GM12865 (cell line): ENCODE results near the gene CPEB1.
"Not testable (repeated sequence)": the region's sequence is repeated elsewhere in the genome, so short reads cannot be mapped to it uniquely, and the experiment has no call there.

Experiments
- DNase-seq: peaks from one replicate; pipeline ENCODE4 v3.0.0; 2010; ENCODE audit warnings: low read depth
- H3K4me3 ChIP-seq: 2 replicates; pipeline ENCODE4 v1.5.1; 2011; ENCODE audit warnings: mild to moderate bottlenecking, low read depth, low read length, control low read depth
- CTCF ChIP-seq: IDR thresholded peaks from 2 replicates; pipeline ENCODE4 v1.5.1; 2011; ENCODE audit warnings: low read length, control low read depth, low read depth, inconsistent platforms; ENCODE audit not compliant: insufficient read depth; ENCODE audit errors: missing control alignments

Gene CPEB1

DNA sequence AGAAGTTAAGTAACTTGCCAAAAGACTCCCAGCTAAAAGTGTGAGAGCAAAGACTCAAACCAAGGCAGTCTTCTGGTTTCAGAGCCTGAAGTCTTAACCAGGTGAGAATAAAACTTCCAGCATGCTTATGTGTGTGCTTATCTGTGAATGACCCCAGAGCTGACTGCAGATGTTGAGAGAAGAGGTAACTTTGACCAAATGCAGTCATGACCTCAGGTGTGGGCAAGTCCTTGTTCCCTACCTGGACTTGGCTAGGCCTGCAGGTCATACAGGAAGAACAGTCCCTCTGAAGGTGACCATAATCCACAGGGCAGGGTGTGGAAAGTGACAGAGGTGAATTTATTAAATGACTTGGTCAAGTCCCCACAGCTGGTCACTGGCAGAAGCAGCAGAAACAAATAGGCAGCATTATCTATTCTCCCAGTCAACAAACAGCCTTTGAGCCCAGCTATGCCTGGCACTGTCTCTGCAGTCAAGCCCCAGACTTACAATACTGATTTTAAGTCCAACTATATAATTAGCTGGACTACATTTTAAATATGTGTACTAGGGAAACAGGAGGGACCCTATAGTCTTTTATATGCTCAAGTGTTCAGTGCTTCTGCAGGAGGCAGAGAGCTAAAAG, 3.0 kb upstream of the CPEB1 start:
- no peak for DNase-seq
- no peak overlapping the region for H3K4me3 ChIP-seq
- no peak for TF ChIP-seq CTCF

- H3K4me3 ChIP-seq, result no peak overlapping the region
- peak; percentile 79 for DNase-seq
- TF ChIP-seq CTCF, result no peak
These were observed 2.2 kb upstream of the CPEB1 start for GRCh38 chr15:82649226-82649999.

- no peak for DNase-seq
- TF ChIP-seq CTCF, result no peak
- H3K4me3 ChIP-seq, result peak overlapping the region; percentile 52
These were observed 1.3 kb upstream of the CPEB1 start for GRCh38 chr15:82648257-82649103.

- H3K4me3 ChIP-seq, result peak overlapping the region; percentile 52
- DNase-seq, result peak; percentile 76
- TF ChIP-seq CTCF, result no peak
These were observed 683 bp upstream of the CPEB1 start for GRCh38 chr15:82647835-82648256.

GRCh38 chr15:82646250-82647044, 716 bp downstream of the CPEB1 start:
- no peak for TF ChIP-seq CTCF
- no peak overlapping the region for H3K4me3 ChIP-seq
- DNase-seq, result no peak

- not testable (repeated sequence) for H3K4me3 ChIP-seq, DNase-seq
These were observed 2.0 kb downstream of the CPEB1 start for GRCh38 chr15:82644967-82645852.
